NCI-H2227 treated with DMSO at 0.1 percent for 48 hours (cell line): ENCODE data around the gene DGKG.

ENCODE experiments used
- DNase-seq: peaks from one replicate; lab custom pipeline; 2025; lab: John Stamatoyannopoulos, UW

Gene DGKG

GRCh38 chr3:186241910-186242821, 119.9 kb downstream of the DGKG start:
- DNase-seq, result peak; percentile 5

GRCh38 chr3:186239321-186239720, 122.7 kb downstream of the DGKG start:
- peak; percentile 15 for DNase-seq

GRCh38 chr3:186237915-186238314, 124.1 kb downstream of the DGKG start:
- DNase-seq, result no peak

- DNase-seq, result no peak
Measured at GRCh38 chr3:186236357-186237020, 125.5 kb downstream of the DGKG start.

GRCh38 chr3:186235554-186235953, 126.5 kb downstream of the DGKG start:
- DNase-seq, result no peak

- DNase-seq, result no peak
Measured at GRCh38 chr3:186234152-186234551, 127.9 kb downstream of the DGKG start.

- no peak for DNase-seq
Measured at GRCh38 chr3:186226482-186226881, 135.6 kb downstream of the DGKG start.

- DNase-seq, result no peak
Measured at GRCh38 chr3:186225603-186226002, 136.4 kb downstream of the DGKG start.

GRCh38 chr3:186224041-186224610, 137.9 kb downstream of the DGKG start:
- DNase-seq, result no peak

- no peak for DNase-seq
Measured at GRCh38 chr3:186223476-186223875, 138.6 kb downstream of the DGKG start.

- DNase-seq, result no peak
Measured at GRCh38 chr3:186221760-186222378, 140.2 kb downstream of the DGKG start.

- DNase-seq, result no peak
Measured at GRCh38 chr3:186220911-186221645, 141.0 kb downstream of the DGKG start.

- DNase-seq, result no peak
Measured at GRCh38 chr3:186220365-186220764, 141.7 kb downstream of the DGKG start.

GRCh38 chr3:186219211-186219638, 142.8 kb downstream of the DGKG start:
- DNase-seq, result no peak

- DNase-seq, result no peak
Measured at GRCh38 chr3:186218421-186218820, 143.6 kb downstream of the DGKG start.

- DNase-seq, result no peak
Measured at GRCh38 chr3:186217820-186218164, 144.2 kb downstream of the DGKG start.

- peak; percentile 22 for DNase-seq
Measured at GRCh38 chr3:186216900-186217819, 144.9 kb downstream of the DGKG start.

- no peak for DNase-seq
Measured at GRCh38 chr3:186214670-186215069, 147.4 kb downstream of the DGKG start.

- DNase-seq, result no peak
Measured at GRCh38 chr3:186213946-186214345, 148.1 kb downstream of the DGKG start.

- no peak for DNase-seq
Measured at GRCh38 chr3:186212611-186213010, 149.4 kb downstream of the DGKG start.
